KMS-11 (cell line): Measurements from ENCODE around the gene ADD3.

Source experiments
- H2AFZ ChIP-seq: fragments of 200-600 bp; sonication (generic); 2 replicates; pipeline ENCODE4 v1.6.1; 2016; ENCODE audit warnings: antibody characterized with exemption, mixed run types, low read depth
- H3K27ac ChIP-seq: fragments of 200-600 bp; sonication (generic); 2 replicates; pipeline ENCODE4 v1.6.1; 2016; ENCODE audit warnings: mild to moderate bottlenecking, mixed run types
- H3K27me3 ChIP-seq: fragments of 200-600 bp; sonication (generic); 2 replicates; pipeline ENCODE4 v1.6.1; 2017; ENCODE audit warnings: mild to moderate bottlenecking, low read depth, mixed run types, moderate library complexity; ENCODE audit not compliant: insufficient read depth
- H3K36me3 ChIP-seq: fragments of 200-600 bp; sonication (generic); 2 replicates; pipeline ENCODE4 v1.6.1; 2017; ENCODE audit warnings: mild to moderate bottlenecking, mixed run types; ENCODE audit not compliant: insufficient read depth
- H3K4me1 ChIP-seq: fragments of 200-600 bp; sonication (generic); 2 replicates; pipeline ENCODE4 v1.6.1; 2016; ENCODE audit warnings: mild to moderate bottlenecking, low read depth, mixed run types; ENCODE audit not compliant: poor library complexity, severe bottlenecking
- H3K4me2 ChIP-seq: fragments of 200-600 bp; sonication (generic); 2 replicates; pipeline ENCODE4 v1.7.0; 2016; ENCODE audit warnings: mild to moderate bottlenecking, mixed run types
- H3K4me3 ChIP-seq: fragments of 200-600 bp; sonication (generic); IDR thresholded peaks from 2 replicates; pipeline ENCODE4 v1.6.1; 2017; ENCODE audit warnings: low read depth, low read length, mixed read lengths; ENCODE audit not compliant: insufficient read depth
- H3K79me2 ChIP-seq: fragments of 200-600 bp; sonication (generic); 2 replicates; pipeline ENCODE4 v1.6.1; 2016; ENCODE audit warnings: low read depth, mixed run types; ENCODE audit not compliant: insufficient read depth
- H3K9ac ChIP-seq: fragments of 200-600 bp; sonication (generic); 2 replicates; pipeline ENCODE4 v1.6.1; 2016; ENCODE audit warnings: mild to moderate bottlenecking, mixed run types
- H4K20me1 ChIP-seq: fragments of 200-600 bp; sonication (generic); 2 replicates; pipeline ENCODE4 v1.6.1; 2016; ENCODE audit warnings: mild to moderate bottlenecking, mixed run types; ENCODE audit not compliant: insufficient read depth
- TF ChIP-seq, protein P1 (sequence below): fragments of 200-600 bp; sonication (generic); conservative IDR thresholded peaks from 2 replicates; pipeline ENCODE4 v1.6.1; 2017; ENCODE audit warnings: low read depth, mild to moderate bottlenecking, antibody characterized with exemption, low read length, moderate library complexity, mixed read lengths

The ADD3 gene

DNA sequence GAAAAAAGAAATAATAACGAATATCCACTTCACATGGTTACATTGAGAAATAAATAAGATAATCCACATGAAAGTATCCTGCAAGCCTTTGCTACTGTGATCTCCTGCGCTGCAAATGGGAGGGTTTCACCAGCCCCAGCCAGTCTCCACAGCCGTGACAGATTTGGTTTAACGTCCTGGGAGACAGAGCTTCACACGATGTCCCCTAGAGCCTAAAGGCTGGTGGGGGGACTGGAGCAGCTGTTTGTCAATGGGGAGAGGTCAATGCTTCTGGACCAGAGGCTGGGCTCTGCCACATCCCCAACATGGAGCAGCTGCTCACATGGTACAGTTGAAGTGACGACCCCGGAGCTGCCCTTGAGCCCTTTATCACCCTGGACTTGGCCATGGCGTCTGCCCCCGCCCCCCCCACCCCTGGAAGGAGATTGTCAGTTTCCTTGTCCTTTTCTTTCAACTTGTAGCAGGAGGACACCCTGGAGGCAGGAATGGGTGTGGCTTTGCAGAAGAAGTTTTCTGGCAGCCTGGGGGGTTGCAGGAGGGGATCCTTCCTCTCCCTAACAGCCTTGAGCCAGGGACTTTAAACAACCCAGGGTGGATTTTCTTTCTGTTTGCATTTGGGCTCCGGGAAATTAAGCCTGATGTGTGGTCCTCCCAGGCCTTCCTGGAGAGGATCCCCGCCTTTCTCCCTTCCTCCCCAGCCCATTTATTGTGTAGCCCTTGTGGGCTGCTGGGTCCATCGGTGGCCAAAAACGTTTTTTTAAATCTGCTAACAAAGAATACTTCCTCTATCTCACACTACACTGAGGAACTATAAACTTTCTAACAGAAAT, 162.6 kb downstream of the ADD3 start:
- no peaks in the 10 kb centered on the region for H3K4me1 ChIP-seq
- H3K9ac ChIP-seq: no peak overlapping the region
- no peak overlapping the region for H3K4me3 ChIP-seq
- H3K79me2 ChIP-seq: no peaks in the 10 kb centered on the region
- no peaks in the 10 kb centered on the region for H3K27me3 ChIP-seq
- no peak overlapping the region for H3K27ac ChIP-seq
- no peaks in the 10 kb centered on the region for H4K20me1 ChIP-seq
- H3K4me2 ChIP-seq: no peak overlapping the region
- TF ChIP-seq, protein P1, sequence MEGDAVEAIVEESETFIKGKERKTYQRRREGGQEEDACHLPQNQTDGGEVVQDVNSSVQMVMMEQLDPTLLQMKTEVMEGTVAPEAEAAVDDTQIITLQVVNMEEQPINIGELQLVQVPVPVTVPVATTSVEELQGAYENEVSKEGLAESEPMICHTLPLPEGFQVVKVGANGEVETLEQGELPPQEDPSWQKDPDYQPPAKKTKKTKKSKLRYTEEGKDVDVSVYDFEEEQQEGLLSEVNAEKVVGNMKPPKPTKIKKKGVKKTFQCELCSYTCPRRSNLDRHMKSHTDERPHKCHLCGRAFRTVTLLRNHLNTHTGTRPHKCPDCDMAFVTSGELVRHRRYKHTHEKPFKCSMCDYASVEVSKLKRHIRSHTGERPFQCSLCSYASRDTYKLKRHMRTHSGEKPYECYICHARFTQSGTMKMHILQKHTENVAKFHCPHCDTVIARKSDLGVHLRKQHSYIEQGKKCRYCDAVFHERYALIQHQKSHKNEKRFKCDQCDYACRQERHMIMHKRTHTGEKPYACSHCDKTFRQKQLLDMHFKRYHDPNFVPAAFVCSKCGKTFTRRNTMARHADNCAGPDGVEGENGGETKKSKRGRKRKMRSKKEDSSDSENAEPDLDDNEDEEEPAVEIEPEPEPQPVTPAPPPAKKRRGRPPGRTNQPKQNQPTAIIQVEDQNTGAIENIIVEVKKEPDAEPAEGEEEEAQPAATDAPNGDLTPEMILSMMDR: no peak
- H3K36me3 ChIP-seq: no peaks in the 10 kb centered on the region
- no peak overlapping the region for H2AFZ ChIP-seq

DNA sequence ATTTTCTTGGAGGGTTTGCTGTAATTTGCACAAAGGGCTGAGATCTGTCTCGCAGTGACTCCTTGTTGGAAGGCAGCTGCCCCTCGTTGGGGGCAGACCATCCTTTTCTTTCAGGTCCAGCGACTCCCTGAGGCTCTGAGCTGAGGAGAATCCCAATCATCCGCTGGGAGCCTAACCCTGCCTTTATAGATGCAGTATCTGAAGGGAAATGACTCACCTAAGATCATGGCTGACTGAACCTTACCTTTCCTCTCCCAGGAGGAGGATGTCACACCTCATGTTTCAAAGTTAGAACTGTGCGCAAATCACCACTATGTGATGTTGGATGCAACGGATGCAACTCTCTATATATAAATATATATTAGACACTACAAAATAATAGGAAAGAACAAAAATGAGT, 163.2 kb downstream of the ADD3 start:
- H3K9ac ChIP-seq: no peak overlapping the region
- no peaks in the 10 kb centered on the region for H3K27me3 ChIP-seq
- no peak overlapping the region for H3K4me3 ChIP-seq
- H3K4me2 ChIP-seq: no peak overlapping the region
- H4K20me1 ChIP-seq: no peaks in the 10 kb centered on the region
- H3K36me3 ChIP-seq: no peaks in the 10 kb centered on the region
- no peaks in the 10 kb centered on the region for H3K4me1 ChIP-seq
- no peak overlapping the region for H2AFZ ChIP-seq
- no peak overlapping the region for H3K27ac ChIP-seq
- TF ChIP-seq, protein P1: no peak
- no peaks in the 10 kb centered on the region for H3K79me2 ChIP-seq

DNA sequence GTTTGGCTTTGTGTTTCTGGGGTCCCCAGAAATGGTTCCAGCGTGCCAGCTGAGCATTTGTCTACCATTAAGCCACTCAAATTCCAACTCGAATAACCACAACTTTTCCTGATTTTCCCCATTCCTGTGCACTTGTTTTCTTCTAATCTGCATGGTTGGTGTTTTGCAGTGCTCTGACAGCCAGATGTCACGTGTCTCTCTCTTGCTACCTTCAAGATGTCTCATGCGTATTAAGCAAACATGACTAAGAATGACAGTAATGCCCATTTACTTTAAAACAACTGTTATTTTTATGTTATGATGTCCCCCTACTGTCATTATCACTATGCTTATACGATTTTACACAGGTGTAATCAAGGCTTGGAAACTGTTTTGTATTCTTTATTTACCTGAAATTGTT, 164.4 kb downstream of the ADD3 start:
- H3K4me2 ChIP-seq: no peak overlapping the region
- no peak overlapping the region for H3K4me3 ChIP-seq
- no peak overlapping the region for H3K9ac ChIP-seq
- H3K4me1 ChIP-seq: no peaks in the 10 kb centered on the region
- no peaks in the 10 kb centered on the region for H3K36me3 ChIP-seq
- H3K27ac ChIP-seq: no peak overlapping the region
- H4K20me1 ChIP-seq: no peaks in the 10 kb centered on the region
- TF ChIP-seq, protein P1: no peak
- H2AFZ ChIP-seq: no peak overlapping the region
- no peaks in the 10 kb centered on the region for H3K27me3 ChIP-seq
- H3K79me2 ChIP-seq: no peaks in the 10 kb centered on the region

DNA sequence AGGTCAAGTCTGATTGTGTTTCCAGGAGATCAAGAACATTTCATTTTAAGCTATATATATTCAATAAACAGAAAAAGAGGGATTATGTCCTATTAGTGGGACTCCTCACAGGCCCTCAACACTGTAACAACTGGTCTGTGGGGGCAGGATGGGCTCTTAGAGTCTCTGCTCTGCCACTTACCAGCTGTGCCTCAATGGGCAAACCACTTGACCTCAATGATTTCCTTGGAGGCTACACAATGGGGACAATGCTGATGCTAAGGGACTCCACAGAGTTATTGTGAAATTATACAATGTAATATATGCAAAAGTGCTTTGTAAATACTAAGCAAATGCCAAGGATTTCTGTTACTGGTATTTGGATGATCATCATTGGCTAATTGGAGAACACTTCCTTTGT, 166.4 kb downstream of the ADD3 start:
- Histone ChIP-seq H3K27ac (no peak overlapping the region), H2AFZ (no peak overlapping the region), H3K9ac (no peak overlapping the region), H3K27me3 (no peaks in the 10 kb centered on the region), H4K20me1 (no peaks in the 10 kb centered on the region), H3K4me1 (no peaks in the 10 kb centered on the region), H3K79me2 (no peaks in the 10 kb centered on the region), H3K36me3 (no peaks in the 10 kb centered on the region), H3K4me3 (no peak overlapping the region), H3K4me2 (no peak overlapping the region)
- TF ChIP-seq, protein P1: no peak
